GM23338 (cell line): ENCODE results near the gene EFEMP1.

Experiments
- EZH2 ChIP-seq: fragments of 200-600 bp; sonication (generic); IDR thresholded peaks from one replicate; pipeline ENCODE4 v1.8.0; 2017; ENCODE audit warnings: antibody characterized with exemption, mild to moderate bottlenecking, low read depth; ENCODE audit not compliant: unreplicated experiment
- EZH2phosphoT487 ChIP-seq: fragments of 200-600 bp; sonication (generic); IDR thresholded peaks from one replicate; pipeline ENCODE4 v1.8.1; 2018; ENCODE audit warnings: antibody characterized with exemption; ENCODE audit not compliant: unreplicated experiment
- NANOG ChIP-seq: IDR thresholded peaks from 2 replicates; pipeline ENCODE4 v1.6.1; 2016; ENCODE audit warnings: antibody characterized with exemption, borderline replicate concordance
- POLR2AphosphoS5 ChIP-seq: IDR thresholded peaks from 2 replicates; pipeline ENCODE4 v1.6.1; 2016; ENCODE audit warnings: antibody characterized with exemption, low read depth
- TF ChIP-seq, protein P1 (sequence below): IDR thresholded peaks from one replicate; pipeline ENCODE4 v1.6.1; 2018; ENCODE audit warnings: antibody characterized with exemption; ENCODE audit not compliant: unreplicated experiment
- TF ChIP-seq, protein P2 (sequence below), 2 experiments: fragments of 200-600 bp in 1 of 2; sonication (generic) in 1 of 2; conservative IDR thresholded peaks; 2 replicates each; pipeline versions ENCODE4 v1.5.1 to v1.6.1; 2016 to 2017; ENCODE audit warnings: antibody characterized with exemption in 2 of 2, low read depth in 2 of 2, mild to moderate bottlenecking in 2 of 2, moderate library complexity in 1 of 2

DNA sequence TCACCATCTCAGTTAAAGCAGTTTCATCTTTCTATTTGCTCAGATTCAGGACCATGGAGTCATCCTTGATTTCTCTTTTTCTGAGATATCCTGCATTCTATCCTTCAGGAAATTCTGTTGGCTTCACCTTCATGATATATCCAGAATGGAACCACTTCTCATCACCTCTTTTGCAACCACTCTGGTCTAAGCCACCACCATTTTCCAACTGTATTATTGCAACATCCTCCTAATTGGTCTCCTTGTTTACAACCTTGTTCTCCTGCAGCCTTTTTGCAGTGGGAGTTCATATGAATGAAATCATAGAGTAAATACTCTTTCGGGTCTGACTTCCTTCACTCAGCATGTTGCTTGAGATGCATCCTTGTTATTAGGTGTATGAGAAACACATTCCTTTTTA lies 3.4 kb upstream of the EFEMP1 start:
- TF ChIP-seq, protein P1, sequence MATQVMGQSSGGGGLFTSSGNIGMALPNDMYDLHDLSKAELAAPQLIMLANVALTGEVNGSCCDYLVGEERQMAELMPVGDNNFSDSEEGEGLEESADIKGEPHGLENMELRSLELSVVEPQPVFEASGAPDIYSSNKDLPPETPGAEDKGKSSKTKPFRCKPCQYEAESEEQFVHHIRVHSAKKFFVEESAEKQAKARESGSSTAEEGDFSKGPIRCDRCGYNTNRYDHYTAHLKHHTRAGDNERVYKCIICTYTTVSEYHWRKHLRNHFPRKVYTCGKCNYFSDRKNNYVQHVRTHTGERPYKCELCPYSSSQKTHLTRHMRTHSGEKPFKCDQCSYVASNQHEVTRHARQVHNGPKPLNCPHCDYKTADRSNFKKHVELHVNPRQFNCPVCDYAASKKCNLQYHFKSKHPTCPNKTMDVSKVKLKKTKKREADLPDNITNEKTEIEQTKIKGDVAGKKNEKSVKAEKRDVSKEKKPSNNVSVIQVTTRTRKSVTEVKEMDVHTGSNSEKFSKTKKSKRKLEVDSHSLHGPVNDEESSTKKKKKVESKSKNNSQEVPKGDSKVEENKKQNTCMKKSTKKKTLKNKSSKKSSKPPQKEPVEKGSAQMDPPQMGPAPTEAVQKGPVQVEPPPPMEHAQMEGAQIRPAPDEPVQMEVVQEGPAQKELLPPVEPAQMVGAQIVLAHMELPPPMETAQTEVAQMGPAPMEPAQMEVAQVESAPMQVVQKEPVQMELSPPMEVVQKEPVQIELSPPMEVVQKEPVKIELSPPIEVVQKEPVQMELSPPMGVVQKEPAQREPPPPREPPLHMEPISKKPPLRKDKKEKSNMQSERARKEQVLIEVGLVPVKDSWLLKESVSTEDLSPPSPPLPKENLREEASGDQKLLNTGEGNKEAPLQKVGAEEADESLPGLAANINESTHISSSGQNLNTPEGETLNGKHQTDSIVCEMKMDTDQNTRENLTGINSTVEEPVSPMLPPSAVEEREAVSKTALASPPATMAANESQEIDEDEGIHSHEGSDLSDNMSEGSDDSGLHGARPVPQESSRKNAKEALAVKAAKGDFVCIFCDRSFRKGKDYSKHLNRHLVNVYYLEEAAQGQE, result no peak
- TF ChIP-seq, protein P2, sequence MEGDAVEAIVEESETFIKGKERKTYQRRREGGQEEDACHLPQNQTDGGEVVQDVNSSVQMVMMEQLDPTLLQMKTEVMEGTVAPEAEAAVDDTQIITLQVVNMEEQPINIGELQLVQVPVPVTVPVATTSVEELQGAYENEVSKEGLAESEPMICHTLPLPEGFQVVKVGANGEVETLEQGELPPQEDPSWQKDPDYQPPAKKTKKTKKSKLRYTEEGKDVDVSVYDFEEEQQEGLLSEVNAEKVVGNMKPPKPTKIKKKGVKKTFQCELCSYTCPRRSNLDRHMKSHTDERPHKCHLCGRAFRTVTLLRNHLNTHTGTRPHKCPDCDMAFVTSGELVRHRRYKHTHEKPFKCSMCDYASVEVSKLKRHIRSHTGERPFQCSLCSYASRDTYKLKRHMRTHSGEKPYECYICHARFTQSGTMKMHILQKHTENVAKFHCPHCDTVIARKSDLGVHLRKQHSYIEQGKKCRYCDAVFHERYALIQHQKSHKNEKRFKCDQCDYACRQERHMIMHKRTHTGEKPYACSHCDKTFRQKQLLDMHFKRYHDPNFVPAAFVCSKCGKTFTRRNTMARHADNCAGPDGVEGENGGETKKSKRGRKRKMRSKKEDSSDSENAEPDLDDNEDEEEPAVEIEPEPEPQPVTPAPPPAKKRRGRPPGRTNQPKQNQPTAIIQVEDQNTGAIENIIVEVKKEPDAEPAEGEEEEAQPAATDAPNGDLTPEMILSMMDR (conservative IDR thresholded peaks at IDR 0.05; ENCODE audit: low read depth in 2 of 2), result no peak
- TF ChIP-seq EZH2, result no peak
- TF ChIP-seq POLR2AphosphoS5, result no peak
- no peak for TF ChIP-seq EZH2phosphoT487
- TF ChIP-seq NANOG, result no peak
